ENCODE measurements around the gene PLEKHA6.

PLEKHA6 gene

DNA sequence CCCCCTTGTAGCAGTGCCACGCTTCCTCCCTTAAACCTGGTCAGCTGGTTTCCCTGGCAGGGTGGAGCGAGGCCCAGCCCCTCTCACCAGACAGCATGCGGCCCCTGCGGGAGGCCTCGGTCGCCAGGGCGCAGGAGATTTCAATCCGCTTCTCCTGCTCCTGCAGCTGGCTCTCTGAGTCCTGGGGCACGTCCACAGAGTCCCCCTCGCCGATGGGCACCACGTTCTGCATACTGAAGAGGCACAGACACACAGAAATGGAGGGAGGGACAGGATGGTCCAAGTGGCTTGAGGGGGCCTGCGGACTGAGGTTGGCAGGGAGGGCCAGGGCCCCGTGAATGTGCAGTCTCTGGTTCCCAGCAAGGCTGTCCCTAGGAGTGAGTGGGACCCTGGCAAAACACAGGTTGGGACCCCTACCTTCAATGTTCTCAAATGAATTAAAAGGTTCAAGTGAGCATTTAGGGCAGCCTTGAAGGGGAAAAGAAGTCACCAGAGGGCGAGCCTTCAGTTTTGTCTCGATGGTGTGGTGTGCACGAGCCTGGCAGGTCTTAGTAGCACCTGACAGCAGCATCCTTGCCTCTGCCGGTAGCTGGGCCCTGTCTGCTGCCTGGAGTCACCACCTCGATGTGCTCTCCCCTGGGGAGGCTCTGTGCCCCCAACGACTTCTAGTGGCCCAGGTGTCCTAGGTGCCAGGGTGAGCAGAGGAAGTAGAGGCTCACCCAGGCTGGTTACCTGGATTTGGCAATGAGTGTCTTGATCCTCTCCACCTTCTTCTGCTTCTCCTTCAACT is 131.5 kb downstream of the PLEKHA6 start:
- DNase-seq = no peak

DNA sequence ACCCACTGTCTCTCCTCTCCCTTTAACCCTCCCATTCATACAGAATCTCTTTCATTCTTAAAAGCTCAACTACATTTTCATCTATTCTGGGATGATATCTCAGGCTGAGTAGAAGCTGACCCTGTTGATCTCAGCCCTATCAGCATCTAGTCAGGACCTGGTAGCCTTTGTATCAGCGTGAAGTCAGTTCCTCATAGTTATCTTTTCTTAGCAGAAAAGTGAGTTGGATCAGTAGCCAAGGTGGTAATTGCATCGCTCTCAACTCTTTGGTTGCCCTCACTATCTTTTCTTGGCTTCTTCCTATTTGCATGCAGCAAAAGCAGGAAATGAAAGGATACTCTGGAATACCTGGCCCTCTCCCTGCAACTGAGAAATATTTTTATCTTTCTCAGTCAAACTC is 132.4 kb downstream of the PLEKHA6 start:
- no peak for DNase-seq

DNA sequence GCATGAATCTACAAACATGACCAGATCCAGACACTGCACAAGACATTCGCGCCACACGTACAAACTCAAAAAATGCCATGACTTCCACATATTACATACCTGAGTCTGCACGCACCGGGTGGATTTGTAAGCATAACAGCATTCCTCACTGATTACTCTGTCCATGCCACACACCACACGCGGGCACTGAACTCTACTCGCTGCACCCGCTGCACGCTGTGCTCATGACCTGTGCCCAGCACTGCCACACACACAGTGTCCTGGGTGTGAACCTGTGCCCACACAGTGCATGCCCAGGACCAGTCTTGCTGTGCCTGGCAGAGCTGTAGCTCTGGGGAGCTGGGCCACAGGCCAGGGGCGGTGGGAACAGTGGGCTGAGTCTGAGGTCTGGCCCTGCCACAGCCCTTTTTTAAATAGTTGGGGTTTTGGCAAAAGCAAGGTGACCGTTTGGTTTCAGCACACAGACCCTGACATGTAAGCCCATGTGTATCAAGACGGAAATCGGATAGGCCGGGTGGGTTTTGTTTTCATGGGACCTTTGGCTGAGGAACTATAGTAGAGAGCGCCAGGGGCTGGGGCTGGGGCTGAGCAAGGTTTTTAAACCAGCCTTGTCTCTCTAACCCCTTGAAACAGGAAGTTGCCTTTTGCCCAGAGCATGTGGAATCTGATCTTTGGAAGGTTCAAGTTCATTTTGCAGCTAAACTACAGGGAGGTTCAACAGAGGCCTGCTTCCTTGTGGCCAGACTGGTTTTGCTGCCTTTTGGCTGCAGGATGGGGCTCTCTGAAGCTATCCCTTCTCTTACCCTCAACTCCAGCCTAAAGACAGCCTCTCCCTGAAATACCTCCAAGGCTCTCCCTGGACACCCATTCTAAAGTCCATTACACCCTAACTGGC is 133.6 kb downstream of the PLEKHA6 start:
- no peak for DNase-seq

DNA sequence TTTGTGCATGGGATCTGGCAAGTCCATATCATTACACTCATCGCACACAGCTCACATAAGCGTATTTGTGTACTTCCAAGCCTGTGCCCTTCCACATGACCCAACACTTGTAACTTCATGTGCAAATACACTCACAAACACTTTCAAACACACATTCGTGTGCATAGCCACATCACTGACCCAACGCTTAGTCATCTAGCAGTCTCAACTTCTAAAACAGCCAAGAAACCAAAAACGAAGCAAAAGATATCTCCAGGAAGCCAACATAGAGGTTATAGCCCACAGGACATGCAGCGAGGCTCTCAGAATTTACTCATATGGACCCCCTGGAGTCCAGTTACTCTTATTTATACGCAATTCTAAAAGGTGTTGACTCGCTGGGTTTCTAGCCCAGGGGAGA is 135.1 kb downstream of the PLEKHA6 start:
- no peak for DNase-seq

DNA sequence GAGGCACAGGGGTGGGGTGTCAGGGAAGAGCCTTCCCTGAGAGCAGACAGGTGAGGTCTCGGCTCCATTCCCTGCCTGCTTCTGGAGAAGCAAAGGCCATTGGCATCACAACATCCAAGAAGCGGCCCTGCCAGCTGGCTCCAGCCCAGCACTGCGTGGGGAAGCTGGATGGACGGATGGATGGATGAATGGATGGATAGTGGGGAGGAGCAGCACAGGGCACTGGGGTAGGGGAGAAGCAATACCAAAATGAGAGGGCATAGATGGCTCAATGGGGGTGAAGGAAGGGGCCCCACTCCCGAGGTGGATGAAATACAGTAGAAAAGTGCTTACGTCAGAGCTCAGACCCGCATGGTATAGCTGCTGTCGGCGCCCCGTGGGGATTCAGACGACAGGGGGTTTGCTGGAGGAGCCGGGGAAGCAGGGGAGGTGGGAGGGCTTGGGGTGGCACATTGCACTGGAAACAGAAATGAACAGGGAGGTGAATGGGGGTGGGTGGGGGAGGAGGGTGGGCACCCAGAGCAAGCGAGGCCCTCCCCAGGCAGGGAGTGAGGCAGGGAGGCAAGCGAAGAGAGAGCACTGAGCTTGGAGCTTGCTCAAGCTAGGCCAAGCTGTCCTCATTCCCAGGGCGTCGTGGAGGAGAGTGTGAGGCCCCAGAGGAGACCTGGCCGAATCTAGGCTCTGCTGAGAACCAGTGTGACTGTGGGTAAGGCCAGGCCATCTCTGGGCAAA is 136.4 kb downstream of the PLEKHA6 start:
- no peak for DNase-seq

DNA sequence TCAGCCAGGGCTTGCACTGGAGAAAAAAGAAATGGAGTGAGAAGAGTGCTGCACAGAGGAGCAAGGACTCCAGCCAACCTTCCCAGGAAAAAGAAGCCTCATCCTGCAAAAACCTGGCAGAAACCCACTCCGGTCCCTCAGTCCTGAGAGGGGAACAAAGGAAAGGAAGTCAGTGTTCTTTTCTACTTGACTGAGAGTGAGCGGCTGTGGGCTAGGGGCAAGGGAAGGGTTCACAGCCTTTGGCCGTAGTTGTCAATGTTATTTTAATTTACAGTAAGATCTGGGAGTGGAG is 137.0 kb downstream of the PLEKHA6 start:
- DNase-seq = no peak

DNA sequence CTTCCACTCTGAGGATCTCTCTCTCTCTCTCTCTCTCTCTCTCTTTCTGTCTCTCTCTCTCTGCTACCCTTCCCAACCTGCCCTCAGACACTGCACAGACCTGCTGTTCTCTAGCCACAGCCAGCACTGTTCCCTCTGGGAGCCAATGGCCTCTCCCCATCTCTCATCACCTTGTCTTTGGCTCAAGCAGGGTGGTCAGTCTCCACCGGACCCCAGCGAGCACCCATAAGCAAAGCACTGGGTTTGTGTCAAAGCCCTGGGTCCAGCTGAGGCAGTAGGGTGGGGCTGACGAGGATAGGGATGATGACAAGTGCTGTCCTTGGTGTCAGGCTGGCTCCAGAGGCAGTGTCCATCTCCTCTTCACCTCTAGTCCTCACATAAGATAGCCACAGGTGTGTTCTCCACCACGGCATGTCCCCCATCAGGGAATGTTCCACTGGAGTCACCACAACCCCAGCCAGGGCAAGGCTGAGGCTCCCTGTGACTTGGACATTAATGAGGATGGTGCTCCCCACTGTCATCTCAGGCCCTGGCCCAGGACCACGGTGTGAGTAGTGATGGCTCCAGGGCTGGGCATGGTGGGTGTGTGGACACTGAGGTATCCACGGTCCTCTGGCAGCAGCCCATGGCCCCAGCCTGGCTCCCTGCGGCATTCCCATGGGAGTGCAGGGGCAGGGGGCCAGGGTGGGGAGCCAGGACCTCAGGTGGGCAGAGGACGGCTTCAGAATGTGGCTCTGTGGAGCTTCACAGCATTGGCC is 137.5 kb downstream of the PLEKHA6 start:
- no peak for DNase-seq

DNA sequence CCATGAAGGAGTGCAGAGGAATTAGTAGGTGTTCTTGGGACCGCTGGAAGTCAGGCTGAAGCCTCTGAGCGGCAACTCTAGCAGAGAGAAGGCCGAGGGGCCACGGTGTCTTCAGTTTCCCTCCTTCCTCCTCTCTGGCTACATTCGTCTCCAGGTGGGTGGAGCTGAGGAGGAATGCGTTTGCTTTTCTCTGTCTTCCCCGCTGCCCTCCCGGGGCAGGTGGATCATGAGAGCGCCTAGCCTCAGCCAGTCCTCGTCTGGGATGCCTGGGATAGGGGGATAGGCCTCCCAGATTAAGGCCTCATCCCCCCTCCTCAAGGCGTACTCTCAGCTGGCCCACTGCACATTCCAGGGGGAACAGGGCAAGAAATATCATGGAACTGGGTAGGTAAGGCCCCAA is 138.5 kb downstream of the PLEKHA6 start:
- DNase-seq = no peak

DNA sequence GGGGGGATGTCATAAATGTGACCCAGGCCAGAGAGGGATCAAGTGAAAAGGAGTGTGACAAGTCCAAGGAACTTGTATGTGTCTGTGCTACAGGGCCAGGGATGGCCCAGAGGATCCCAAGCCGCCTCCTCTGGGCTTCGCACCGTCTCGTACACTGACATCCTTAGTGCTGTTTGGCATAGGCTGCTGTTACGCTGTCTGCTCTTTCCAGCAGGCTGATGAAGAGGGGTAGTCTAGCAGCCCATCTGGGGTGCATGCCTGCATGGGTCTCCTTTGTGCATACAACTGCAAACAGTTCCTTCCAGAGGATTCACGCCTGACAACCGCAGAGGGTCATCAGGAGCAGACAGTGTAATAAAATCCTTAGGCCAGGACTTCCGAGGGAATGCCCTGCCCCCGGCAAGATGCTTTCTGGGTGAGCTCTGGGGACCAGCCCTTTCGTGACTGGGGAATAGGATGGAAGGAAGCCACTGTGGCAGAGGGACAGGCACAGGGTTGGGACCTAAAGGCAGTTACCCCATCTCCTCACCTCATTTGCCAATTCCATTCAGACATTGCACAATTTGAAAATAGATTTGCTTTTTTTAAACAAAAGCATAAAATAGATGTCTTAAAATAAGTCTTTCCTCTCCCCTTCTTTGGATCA is 139.6 kb downstream of the PLEKHA6 start:
- DNase-seq = no peak

DNA sequence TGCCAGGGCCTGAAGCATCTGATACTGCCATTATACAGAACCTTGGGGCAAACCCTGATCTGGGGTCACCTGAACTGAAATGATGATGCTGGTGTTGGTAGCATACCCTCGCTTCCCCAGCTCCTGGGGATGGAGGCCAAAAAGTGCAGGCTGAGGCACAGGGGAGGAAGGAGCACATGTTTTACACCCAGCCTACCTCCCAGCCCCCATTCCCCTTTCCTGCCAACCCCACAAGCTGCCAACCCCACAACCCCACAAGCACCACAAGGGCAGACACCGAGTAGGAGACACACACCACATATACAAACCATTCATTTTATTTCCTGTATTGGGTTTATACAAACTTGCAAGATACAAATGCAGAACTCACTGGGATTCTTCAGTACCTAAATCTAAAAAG is 141.2 kb downstream of the PLEKHA6 start:
- DNase-seq = no peak

DNA sequence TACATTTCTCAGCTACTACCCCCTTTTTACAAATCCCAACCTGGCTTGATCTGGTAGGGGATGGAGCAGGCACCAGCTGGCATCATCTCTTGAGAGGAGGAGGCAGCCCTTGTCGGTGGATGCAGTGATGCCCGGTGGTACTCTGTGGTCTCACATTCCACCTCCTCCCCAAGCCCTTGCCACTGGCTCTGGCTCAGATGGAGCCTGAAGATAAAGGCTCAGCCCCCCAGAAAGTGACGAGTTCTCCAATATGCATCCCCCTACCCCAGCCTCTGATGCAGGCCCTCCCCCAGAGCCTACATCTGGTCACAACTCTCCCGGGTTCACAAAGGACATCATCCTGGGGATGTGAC is 142.1 kb downstream of the PLEKHA6 start:
- no peak for DNase-seq

DNA sequence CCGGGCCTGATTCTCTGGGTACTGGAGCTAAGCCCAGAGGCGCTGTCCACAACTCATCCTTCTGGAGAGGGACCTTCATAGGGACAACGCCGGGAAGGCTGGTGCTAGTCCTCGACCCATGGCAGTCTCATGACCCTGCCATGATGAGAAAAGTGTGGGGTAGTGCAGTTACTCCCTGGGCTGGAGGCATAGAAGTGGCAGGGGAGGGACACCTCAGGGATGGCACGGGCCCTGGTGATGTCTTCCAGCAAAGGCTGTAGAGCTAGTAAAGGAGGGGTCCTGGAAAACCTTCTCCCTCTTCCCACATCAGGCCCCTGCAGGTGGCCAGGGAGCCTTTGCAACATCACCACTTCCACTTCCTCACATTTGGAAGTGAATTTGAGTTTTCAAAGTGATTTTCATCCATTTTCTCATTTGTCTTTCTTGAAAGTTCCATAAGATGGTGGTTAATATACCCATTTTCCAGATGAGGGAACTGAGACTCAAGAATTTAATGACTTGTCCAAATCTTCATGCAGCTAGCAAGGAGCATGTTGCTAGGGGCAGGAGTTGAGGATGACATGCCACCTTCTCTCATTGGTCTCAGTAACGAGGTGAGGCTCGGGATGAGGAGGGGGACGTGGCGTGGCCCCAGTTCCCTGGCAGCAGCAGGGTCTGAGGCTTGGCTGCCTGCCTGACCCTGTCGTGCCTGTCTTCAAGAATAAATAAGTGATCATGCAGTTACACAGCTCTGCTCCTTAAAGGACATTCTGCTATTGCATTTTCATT is 142.7 kb downstream of the PLEKHA6 start:
- DNase-seq = no peak

DNA sequence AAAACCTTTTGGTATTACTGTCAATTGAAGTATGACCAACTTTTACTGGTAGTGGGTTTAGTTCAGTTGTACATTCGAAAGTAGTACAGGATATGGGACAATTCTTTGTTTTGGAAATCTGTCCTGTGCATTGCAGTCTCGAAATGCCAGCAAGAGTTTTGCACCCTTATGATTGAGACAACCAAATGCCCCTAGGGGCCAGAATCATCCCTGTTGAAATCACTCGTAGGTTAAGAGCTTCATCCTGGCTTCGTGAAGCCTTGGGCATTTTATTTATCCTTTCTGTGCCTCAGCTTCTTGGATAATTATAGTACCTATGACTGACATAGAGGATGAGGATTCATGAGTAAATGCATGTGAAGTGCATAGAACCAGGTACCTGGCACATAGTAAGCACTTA is 143.5 kb downstream of the PLEKHA6 start:
- DNase-seq = no peak

DNA sequence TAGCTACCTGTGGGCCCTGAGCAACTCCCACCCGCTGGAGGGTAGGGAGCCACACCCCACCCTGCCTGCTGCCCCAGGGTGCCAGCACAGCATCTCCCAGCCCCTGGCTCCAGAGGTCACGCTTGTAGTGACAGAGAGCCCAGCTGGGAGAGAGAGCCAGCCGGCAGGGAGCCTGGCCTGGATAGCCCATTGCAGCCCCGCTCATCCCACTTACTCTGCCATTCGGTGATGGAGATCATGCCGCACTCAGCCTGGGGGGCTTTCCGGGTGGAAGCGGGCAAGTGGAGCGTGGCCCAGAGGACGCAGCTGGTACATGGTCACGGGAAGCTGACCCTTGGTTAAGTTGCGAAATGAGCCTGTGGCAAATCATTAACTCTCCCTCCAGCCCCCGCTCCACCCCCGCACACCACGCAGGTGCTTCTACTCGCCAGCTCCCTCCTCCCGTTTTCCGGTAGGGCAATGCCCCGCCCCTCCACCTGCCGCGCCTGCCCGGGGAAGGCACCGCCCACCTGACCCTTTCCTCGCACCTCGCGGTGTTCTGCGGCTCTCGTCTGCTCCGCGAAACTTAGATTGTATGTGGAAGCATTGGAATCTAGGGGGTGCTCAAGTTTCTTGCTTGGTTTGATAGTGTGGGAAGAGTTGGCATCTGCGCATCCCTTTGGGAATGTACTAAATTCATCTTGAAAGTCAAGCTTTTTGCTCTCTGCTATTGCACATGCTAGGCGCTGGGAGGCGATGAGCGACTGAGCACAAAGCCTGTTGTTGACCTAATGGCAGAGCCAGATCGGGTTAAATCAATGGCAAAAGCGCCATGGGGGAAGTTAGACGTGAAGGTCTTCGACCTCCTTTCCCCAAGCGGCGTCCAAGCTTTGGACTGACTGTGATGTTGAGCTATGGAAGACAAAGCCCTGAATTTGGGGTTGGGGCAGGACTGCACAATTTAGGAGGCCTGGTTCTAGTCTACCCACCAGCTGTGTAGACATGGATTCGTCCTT is 145.8 kb downstream of the PLEKHA6 start, which contains the start of gene GOLT1A:
TSS of gene GOLT1A (minus strand) at position 321 of the 995 bp plus-strand sequence. CDS start at position 239, 82 bp downstream.
- peak; percentile 21 for DNase-seq

DNA sequence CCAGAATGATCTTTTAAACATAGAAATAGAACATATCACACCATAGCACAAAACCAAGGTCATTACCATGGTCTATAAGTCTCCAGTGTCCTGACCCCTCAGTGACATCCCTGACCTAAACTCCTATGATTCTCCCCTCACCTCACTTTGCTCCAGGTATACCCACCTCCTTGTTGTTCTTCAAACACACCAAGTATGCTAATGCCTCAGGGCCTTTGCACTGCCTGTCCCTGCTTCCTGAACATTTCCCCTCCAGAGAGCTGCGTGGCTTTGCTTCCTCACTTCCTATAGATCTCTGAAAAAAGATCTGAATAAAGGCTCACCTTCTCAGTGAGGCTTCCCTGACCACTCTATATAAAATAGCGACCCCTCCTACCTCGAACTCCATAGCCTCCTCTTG is 147.0 kb downstream of the PLEKHA6 start:
- DNase-seq = no peak

DNA sequence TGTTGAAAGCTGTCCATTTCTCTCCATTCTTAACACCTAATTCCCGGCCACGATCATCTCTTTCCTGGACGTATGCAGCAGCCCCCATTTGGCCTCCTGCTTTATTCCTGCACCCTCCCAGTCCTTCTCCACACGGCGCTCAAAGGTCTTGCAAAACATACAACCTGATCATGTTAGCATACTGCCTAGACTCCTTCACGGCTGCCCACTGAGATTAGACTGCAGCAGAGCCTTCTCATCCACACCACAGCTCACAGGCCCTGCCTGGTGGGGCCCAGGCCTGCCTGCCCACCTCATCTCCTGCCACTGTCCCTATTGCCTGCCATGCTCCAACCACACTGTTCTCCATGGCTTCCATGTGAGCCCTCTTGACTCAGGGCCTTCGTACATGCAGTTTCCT is 148.7 kb downstream of the PLEKHA6 start:
- no peak for DNase-seq

DNA sequence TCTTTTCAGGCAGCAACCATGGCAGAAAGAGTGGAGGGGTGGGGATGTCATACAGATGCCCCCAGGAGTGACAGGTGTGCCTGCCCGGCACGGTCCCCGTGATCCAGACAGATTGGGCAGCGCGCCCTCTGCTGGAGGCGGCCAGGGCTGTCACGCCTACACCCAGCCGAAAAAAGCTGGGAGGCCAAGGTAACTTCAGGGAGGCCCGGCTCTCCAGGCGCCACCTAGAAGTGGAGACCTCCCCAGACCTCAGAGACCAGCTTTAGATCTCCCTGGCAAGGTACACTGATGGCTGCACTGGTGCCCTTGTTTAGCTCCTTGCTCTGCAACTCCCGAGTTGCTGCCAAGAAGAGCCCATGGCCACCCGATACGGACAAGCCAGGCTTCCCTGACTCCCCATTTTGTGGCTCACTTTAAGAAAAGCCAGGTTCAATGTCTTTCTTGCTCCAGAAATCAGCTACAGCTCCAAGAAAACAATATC is 152.6 kb downstream of the PLEKHA6 start:
- peak; percentile 64 for DNase-seq

DNA sequence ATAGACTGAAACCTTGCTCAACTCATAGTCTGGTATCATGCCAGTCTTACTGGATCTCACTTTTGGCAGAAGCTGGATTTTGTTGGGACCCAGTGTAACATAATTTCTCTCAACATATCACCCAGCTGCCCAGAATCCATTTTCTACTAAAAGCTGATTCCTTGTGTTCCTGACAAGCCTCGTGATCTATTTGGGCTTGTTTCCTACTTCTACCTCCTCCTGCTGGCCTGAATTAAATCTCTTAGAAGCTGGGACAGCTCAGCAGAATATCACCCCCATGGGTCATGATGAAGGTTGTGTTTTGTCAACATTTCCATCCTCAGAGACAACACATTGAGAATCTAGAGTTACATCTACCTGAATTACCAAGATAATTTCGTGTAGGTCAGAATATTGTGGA is 153.6 kb downstream of the PLEKHA6 start:
- DNase-seq = no peak

DNA sequence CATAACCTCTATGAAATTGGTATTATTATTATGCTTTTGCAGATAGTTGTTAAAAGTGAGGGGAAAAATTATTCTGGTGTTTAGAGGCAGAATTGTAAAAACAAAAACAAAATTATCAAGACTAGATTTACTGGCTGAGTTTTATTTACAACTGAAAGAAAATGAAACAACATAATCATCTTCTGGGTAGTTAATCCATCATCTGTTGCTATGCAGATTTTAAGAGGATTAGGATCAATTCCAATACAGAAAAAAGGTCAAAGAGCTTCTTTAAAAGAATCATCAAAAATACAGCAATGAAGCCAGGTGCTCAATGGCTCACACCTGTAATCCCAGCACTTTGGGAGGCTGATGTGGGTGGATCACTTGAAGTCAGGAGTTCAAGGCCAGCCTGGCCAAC is 154.2 kb downstream of the PLEKHA6 start:
- no peak for DNase-seq

DNA sequence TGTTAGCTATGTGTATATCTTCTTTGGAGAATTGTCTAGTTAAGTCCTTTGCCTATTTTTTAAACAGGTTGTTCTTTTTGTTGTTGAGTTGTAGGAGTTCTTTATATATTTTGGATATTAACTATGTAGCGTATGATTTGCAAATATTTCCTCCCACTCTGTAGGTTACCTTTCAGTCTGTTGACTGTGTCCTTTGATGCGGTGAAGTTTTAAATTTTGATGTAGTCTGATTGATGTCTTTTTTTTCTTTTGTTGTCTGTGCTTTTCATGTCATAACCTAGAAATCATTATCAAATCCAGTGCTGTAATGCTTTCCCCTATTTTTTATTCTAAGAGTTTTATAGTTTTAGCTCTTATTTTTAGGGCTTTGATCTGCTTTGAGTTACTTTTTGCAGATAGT is 154.8 kb downstream of the PLEKHA6 start:
- no peak for DNase-seq

Data from effector CD8-positive, alpha-beta T cell (primary cell).